ENCODE results near the gene PSTPIP2.

- TF ChIP-seq, protein P1, sequence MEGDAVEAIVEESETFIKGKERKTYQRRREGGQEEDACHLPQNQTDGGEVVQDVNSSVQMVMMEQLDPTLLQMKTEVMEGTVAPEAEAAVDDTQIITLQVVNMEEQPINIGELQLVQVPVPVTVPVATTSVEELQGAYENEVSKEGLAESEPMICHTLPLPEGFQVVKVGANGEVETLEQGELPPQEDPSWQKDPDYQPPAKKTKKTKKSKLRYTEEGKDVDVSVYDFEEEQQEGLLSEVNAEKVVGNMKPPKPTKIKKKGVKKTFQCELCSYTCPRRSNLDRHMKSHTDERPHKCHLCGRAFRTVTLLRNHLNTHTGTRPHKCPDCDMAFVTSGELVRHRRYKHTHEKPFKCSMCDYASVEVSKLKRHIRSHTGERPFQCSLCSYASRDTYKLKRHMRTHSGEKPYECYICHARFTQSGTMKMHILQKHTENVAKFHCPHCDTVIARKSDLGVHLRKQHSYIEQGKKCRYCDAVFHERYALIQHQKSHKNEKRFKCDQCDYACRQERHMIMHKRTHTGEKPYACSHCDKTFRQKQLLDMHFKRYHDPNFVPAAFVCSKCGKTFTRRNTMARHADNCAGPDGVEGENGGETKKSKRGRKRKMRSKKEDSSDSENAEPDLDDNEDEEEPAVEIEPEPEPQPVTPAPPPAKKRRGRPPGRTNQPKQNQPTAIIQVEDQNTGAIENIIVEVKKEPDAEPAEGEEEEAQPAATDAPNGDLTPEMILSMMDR (conservative IDR thresholded peaks at IDR 0.05; ENCODE audit: low read length): no peak
- TF ChIP-seq EZH2phosphoT487 (IDR thresholded peaks at IDR 0.05; ENCODE audit: borderline replicate concordance): no peak
Measured at GRCh38 chr18:45980229-45980628, 91.8 kb downstream of the PSTPIP2 start.
